ENCODE measurements around the gene AOPEP. TPM values are rescaled to one million over a fixed set of nuclear protein-coding genes. Genes with fewer than 3 reads are reported as not detected.

Gene AOPEP
- total RNA-seq, 1 experiment from 2014 or later, result 36.4 TPM

GRCh38 chr9:95110921-95111525 lies 384.5 kb downstream of the AOPEP start:
- intact Hi-C loops (cut with micrococcal nuclease; ENCODE audit: unreplicated experiment), result no loop called here
- Histone ChIP-seq H3K27me3 (ENCODE audit: control insufficient read depth, insufficient read depth, low read length) (no peaks in the 10 kb centered on the region), H3K4me3 (ENCODE audit: low read depth in 2 of 2, low read length in 2 of 2) (no peak overlapping the region), H3K36me3 (ENCODE audit: control insufficient read depth, insufficient read depth, low read length) (no peaks in the 10 kb centered on the region), H3K9me3 (ENCODE audit: control insufficient read depth, insufficient read depth, low read depth, low read length) (no peaks in the 10 kb centered on the region), H3K27ac (ENCODE audit: low read length) (no peak overlapping the region), H3K4me1 (ENCODE audit: control insufficient read depth, insufficient read depth, low read length) (no peaks in the 10 kb centered on the region)
- ATAC-seq, result no peak
- DNase-seq (ENCODE audit: low read depth, low spot score), result no peak
- POLR2A ChIA-PET, result no interaction called here
- no TSS peak for BruUV-seq (replicated peaks)
- in situ Hi-C loops (cut with HindIII; ENCODE audit: low pct_unique_long_range_greater_than_20kb, low sequenced_read_pairs), result no loop called here
- CTCF ChIA-PET, result no interaction called here
- TF ChIP-seq, protein P1, sequence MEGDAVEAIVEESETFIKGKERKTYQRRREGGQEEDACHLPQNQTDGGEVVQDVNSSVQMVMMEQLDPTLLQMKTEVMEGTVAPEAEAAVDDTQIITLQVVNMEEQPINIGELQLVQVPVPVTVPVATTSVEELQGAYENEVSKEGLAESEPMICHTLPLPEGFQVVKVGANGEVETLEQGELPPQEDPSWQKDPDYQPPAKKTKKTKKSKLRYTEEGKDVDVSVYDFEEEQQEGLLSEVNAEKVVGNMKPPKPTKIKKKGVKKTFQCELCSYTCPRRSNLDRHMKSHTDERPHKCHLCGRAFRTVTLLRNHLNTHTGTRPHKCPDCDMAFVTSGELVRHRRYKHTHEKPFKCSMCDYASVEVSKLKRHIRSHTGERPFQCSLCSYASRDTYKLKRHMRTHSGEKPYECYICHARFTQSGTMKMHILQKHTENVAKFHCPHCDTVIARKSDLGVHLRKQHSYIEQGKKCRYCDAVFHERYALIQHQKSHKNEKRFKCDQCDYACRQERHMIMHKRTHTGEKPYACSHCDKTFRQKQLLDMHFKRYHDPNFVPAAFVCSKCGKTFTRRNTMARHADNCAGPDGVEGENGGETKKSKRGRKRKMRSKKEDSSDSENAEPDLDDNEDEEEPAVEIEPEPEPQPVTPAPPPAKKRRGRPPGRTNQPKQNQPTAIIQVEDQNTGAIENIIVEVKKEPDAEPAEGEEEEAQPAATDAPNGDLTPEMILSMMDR (IDR thresholded peaks at IDR 0.05), result no peak
- TF ChIP-seq, protein P2, sequence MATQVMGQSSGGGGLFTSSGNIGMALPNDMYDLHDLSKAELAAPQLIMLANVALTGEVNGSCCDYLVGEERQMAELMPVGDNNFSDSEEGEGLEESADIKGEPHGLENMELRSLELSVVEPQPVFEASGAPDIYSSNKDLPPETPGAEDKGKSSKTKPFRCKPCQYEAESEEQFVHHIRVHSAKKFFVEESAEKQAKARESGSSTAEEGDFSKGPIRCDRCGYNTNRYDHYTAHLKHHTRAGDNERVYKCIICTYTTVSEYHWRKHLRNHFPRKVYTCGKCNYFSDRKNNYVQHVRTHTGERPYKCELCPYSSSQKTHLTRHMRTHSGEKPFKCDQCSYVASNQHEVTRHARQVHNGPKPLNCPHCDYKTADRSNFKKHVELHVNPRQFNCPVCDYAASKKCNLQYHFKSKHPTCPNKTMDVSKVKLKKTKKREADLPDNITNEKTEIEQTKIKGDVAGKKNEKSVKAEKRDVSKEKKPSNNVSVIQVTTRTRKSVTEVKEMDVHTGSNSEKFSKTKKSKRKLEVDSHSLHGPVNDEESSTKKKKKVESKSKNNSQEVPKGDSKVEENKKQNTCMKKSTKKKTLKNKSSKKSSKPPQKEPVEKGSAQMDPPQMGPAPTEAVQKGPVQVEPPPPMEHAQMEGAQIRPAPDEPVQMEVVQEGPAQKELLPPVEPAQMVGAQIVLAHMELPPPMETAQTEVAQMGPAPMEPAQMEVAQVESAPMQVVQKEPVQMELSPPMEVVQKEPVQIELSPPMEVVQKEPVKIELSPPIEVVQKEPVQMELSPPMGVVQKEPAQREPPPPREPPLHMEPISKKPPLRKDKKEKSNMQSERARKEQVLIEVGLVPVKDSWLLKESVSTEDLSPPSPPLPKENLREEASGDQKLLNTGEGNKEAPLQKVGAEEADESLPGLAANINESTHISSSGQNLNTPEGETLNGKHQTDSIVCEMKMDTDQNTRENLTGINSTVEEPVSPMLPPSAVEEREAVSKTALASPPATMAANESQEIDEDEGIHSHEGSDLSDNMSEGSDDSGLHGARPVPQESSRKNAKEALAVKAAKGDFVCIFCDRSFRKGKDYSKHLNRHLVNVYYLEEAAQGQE (IDR thresholded peaks at IDR 0.05; ENCODE audit: insufficient read depth in 1 of 2, low read depth in 2 of 2, low read length in 1 of 2), result no peak
- TF ChIP-seq POLR2AphosphoS5 (IDR thresholded peaks at IDR 0.05; ENCODE audit: low read depth, low read length) (no peak), SIN3A (IDR thresholded peaks at IDR 0.05; ENCODE audit: borderline replicate concordance, insufficient read depth, low read depth, low read length) (no peak), TCF7L2 (IDR thresholded peaks at IDR 0.05; ENCODE audit: low read depth, low read length) (no peak)

DNA sequence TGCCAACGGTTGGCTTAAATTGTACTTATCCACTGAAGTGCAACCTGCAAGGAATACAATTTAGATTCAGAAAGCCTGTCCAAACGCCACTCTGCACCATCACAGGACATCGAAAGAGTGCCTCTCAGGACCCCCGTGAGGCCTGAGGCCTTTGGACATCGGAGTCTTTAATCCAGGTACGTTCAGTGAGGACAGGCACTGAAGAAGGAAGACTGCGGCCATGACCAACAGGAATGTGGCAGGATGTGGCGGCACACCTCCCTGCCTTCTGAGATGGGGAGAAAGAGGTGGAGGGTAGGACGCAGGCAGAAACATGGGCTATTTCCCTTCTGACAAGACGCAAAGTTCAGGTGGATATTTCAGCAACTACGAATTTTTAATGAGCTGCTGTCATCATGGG lies 385.2 kb downstream of the AOPEP start:
- H3K4me3 ChIP-seq (ENCODE audit: low read depth in 2 of 2, low read length in 2 of 2), result no peak overlapping the region
- in situ Hi-C loops (cut with HindIII; ENCODE audit: low pct_unique_long_range_greater_than_20kb, low sequenced_read_pairs), result no loop called here
- BruUV-seq (replicated peaks), result no TSS peak
- ATAC-seq (no peak), DNase-seq (ENCODE audit: low read depth, low spot score) (no peak)
- TF ChIP-seq SIN3A (IDR thresholded peaks at IDR 0.05; ENCODE audit: borderline replicate concordance, insufficient read depth, low read depth, low read length) (no peak), POLR2AphosphoS5 (IDR thresholded peaks at IDR 0.05; ENCODE audit: low read depth, low read length) (no peak), TCF7L2 (IDR thresholded peaks at IDR 0.05; ENCODE audit: low read depth, low read length) (no peak)
- TF ChIP-seq, protein P2 (IDR thresholded peaks at IDR 0.05; ENCODE audit: insufficient read depth in 1 of 2, low read depth in 2 of 2, low read length in 1 of 2), result no peak
- TF ChIP-seq, protein P1 (IDR thresholded peaks at IDR 0.05), result no peak
- H3K36me3 ChIP-seq (ENCODE audit: control insufficient read depth, insufficient read depth, low read length), result no peaks in the 10 kb centered on the region
- no peaks in the 10 kb centered on the region for H3K9me3 ChIP-seq (ENCODE audit: control insufficient read depth, insufficient read depth, low read depth, low read length)
- no peak overlapping the region for H3K27ac ChIP-seq (ENCODE audit: low read length)
- POLR2A ChIA-PET, result no interaction called here
- CTCF ChIA-PET, result no interaction called here
- intact Hi-C loops (cut with micrococcal nuclease; ENCODE audit: unreplicated experiment), result no loop called here
- no peaks in the 10 kb centered on the region for H3K27me3 ChIP-seq (ENCODE audit: control insufficient read depth, insufficient read depth, low read length)
- H3K4me1 ChIP-seq (ENCODE audit: control insufficient read depth, insufficient read depth, low read length), result no peaks in the 10 kb centered on the region

Data from Panc1 (cell line).